Loucy (cell line): ENCODE results near the gene CYP21A2.
"Not testable (repeated sequence)": the region's sequence is repeated elsewhere in the genome, so short reads cannot be mapped to it uniquely, and the experiment has no call there.

Source experiments
- EZH2phosphoT487 ChIP-seq: fragments of 200-600 bp; IDR thresholded peaks from 2 replicates; pipeline ENCODE4 v1.6.1; 2018; ENCODE audit warnings: antibody characterized with exemption, mild to moderate bottlenecking, moderate library complexity, borderline replicate concordance
- TF ChIP-seq, protein P1 (sequence below): fragments of 200-600 bp; sonication (generic); conservative IDR thresholded peaks from 2 replicates; pipeline ENCODE4 v1.5.1; 2014; ENCODE audit warnings: mild to moderate bottlenecking, antibody characterized with exemption, low read length

GRCh38 chr6:32053314-32053713 lies 15.1 kb downstream of the CYP21A2 start:
- TF ChIP-seq, protein P1, sequence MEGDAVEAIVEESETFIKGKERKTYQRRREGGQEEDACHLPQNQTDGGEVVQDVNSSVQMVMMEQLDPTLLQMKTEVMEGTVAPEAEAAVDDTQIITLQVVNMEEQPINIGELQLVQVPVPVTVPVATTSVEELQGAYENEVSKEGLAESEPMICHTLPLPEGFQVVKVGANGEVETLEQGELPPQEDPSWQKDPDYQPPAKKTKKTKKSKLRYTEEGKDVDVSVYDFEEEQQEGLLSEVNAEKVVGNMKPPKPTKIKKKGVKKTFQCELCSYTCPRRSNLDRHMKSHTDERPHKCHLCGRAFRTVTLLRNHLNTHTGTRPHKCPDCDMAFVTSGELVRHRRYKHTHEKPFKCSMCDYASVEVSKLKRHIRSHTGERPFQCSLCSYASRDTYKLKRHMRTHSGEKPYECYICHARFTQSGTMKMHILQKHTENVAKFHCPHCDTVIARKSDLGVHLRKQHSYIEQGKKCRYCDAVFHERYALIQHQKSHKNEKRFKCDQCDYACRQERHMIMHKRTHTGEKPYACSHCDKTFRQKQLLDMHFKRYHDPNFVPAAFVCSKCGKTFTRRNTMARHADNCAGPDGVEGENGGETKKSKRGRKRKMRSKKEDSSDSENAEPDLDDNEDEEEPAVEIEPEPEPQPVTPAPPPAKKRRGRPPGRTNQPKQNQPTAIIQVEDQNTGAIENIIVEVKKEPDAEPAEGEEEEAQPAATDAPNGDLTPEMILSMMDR, result not testable (repeated sequence)
- not testable (repeated sequence) for TF ChIP-seq EZH2phosphoT487
